ENCODE data around the gene JAM3.

The JAM3 gene

DNA sequence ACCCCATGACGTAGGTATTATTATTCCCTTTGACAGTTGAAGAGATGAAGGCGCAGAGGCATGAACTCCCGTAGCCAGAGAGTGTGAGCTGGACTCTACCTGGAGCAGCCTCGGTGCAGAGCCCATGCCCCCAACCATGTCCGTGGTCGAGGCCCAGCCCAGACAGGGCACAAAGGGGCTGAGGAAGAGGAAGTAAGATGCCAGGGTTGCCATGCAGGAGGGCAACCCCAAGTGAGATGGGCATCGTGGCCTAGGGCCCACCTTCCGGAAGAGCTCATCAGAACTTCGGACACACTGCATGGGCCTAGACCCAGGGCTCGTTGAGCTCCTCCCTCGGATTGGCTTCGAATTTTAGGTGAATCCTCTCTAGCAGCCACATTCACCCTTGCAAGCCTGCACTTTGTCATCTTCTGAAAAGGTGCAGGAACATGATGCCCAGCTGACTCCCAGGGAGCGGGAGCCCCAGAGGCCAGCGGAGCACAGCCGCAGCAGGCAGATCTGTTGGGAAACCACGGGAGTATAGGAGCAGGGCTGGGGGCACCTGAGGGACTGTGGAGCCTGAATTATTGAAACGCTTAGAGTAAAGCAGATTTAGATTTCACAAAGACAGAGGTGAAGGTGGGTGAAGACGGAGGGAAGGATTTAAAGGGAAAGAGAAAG lies 29.0 kb upstream of the JAM3 start:
- no peak for DNase-seq

- DNase-seq, result no peak
Measured at GRCh38 chr11:134040386-134041302, 28.2 kb upstream of the JAM3 start.

DNA sequence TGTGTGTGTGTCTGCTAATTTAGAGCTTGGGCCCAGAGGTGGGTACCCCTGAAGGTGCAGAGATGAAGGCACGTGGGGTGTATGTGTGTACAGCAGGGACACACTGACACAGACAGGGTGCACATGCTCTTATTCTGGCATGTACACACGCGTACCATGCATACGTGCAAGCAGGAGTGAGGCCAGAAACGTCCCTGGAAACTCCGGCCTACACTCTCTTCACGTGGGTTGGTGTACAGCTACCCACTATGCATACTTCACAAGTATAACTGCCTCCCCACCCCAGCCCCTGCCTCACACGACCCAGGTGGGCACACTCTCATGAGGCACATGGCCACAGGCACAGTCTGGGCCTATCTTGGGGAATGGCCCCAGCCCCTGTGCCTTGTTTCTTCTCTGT lies 27.5 kb upstream of the JAM3 start:
- DNase-seq, result no peak

DNA sequence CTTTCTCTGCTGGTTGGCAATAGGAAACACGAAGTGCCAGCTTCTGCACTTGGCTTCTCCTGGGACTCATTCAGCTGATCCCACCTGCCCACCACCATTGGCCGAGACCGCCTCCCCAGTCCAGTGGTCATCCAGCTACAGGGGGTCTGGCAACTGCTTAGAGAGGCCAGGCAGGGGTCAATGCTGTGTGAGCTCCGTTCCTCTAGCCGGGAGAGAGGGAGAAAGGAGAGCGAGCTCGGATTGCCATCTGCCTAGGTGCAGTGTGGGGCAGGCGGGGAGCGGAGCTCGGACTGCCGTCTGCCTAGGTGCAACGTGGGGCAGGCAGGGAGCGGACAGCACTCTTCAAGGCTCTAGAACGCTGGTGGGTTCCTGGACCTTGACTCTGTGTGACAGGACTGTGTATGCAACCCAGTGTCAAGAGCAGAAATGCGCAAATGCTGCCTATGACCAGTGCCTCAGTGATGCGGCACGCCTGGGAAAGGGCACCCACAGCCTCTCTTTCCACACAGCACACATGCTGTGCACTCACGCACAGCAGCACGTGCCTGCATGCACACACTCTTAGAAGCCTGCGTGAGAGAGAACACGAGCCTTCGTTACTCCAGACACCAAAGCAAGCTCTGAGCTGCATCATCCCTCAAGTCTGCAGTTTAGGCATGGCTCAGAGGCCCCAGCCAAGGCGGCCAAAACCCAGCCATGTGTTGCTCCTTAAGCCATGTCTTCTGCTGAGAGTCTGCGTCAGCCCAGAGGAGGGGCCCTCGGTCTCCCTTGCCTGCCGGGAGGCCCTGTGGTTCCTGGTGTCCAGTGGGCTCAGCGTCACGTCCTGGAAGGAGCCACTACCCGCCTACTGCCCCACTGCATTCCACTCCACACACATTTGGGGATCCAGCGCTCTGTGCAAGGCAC lies 26.8 kb upstream of the JAM3 start:
- no peak for DNase-seq

DNA sequence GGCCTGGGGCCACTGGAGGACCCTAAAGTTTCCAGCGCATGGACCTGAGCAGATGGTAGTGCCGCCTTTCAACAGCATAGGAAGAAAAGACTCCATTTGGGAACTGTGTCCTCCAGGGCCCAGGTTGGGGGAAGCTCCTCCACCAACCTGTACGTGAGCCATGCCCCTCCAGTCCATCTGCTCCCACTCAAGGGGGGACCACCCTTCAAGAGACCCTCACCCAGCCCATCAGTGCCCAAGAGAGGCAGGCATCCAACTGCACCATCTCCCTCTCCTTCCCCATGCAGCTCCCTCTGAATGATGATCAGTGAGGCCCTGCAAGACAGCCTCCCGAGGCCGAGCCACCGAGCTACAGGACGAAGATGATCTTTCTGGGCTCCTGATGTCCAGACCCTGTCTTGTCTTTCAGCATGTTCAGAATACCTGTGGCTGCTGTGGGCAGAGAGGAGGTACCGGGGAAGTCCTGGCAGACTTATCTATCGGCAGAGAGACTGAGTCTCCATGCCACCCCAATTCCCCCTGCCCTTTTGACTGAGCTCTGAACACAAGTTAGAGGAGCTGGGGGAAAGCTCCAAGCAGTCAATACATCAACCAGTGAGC lies 25.0 kb upstream of the JAM3 start:
- DNase-seq, result no peak

DNA sequence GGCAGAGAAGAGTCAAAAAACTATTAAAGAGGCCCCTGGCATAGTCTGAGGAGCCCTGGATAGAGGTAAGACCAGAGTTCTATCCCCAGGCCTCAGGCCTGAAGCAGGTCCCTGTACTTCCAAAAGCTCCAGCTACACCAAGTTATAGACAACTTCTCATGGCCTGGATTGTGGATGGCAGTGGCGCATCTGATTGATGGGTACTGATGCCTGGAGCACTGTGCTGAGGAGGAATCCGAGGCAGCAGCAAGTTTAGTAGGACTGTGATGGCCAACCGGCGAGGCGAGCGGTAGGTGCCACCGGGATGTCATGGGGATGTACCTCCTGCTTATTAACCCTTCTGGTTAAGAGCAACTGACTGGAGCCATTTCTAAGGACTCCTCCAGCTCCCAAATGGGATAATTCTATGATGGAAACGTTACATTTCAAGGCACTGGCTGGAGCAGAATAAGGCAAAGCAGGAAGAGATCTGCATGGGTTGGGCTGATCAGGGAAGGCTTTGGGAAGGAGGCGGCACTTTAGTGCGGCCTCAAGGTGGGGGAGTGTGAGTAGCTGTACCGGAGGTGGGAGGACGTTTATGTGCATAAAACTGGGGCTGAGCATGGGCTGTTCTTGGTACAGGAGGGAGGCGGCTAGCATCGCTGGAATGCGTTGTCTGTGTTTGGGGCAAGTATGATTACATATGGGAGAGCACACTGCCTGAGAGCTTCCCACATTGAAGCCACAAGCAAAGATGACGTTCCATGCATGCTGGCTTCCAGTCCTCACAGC lies 24.2 kb upstream of the JAM3 start:
- DNase-seq, result no peak

- DNase-seq, result peak; percentile 45
Measured at GRCh38 chr11:134045799-134046635, 22.9 kb upstream of the JAM3 start.

DNA sequence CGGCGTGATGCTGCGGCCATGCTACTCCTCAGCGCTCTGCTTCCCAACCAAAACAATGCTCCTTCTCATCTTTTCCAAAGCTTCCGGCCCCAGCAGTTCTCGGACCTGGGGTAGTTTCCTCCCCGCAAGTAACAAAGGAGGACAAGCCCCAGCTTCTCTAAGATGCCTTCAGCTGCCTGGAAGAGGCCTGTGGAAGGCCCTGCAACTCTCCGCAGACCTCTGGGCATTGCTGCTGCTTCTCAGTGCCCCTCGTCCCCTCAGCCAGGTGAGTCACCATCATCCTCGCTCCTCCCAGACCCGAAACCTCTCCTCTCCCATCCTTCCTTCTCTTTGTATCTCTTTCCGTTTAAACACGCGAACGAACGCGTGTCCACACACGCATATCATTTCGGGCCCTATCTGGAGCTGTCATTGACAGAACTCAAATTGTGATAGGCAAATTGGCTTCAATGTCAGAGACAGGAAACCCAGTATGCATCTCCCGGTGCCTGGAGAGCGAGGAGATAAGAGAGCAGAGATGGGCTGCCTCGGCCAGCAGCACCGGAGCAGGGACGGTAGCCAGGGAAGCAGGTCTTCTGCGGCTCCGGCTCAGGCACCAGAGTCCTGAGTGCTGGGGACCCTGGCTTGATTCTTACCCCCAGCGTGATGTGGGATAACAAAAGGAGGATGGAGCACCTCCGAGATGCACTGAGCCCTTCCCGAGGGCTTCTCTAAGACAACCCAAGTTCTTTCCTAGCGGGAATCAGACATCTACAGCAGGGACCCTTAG lies 22.0 kb upstream of the JAM3 start:
- DNase-seq, result no peak

DNA sequence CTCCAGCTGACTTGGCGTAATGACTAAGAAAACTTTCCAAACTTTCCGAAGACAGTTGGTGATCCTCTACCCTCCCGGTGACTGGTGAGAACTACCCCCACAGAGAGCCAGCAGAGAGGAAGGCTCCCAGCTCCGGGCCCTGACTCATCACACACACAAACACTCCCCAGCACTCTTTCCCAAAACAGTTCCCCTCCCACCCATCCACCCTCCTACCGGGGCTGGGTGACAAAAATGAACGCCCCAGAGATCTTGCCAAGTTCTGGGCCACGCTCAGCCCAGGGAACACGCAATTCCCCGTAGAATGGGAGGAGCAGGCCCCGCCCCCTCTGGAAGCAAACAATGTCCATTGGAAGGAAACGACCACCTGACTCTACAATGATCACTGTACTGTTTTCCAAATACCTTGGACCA lies 21.3 kb upstream of the JAM3 start:
- no peak for DNase-seq

DNA sequence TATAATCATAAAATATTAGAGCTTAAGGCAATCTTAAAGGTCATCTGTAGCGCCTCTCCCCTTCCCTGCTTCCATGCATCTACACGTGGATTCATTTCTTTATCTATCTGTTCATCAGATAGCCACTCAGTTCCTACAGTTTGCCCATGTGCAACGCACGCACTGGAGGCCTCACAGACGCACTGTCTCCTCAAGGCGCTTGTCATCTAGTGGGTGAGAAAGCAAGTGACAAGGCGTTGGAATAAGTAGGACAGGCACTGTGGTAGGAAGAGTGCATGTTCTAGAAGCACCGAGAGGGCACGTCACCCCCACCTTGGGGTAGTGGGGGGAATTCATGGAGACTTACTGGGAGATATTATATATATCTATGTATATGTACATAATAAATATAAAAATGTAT lies 20.8 kb upstream of the JAM3 start:
- DNase-seq, result no peak

DNA sequence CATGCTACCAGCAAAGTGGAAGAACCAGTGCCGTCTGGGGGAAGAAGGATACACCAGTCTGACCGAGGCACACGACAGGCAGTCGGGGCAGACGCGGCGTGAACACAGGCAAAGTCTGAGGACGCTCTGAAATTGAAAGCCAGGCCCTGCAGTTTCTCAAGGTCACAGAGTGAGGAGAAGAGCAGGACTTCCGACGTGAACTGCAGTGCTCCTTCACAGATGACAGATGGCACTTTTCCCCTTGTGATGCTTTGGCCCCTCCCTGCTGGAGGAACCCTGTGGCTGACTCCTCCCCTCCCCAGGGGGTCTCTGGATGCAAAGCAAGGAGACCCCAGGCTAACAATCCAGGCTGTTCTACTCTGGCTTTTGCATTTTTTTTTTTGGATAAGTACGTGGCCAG lies 19.6 kb upstream of the JAM3 start:
- no peak for DNase-seq

- no peak for DNase-seq
Measured at GRCh38 chr11:134050541-134051383, 18.1 kb upstream of the JAM3 start.

GRCh38 chr11:134052395-134052987 lies 16.4 kb upstream of the JAM3 start:
- DNase-seq, result no peak

DNA sequence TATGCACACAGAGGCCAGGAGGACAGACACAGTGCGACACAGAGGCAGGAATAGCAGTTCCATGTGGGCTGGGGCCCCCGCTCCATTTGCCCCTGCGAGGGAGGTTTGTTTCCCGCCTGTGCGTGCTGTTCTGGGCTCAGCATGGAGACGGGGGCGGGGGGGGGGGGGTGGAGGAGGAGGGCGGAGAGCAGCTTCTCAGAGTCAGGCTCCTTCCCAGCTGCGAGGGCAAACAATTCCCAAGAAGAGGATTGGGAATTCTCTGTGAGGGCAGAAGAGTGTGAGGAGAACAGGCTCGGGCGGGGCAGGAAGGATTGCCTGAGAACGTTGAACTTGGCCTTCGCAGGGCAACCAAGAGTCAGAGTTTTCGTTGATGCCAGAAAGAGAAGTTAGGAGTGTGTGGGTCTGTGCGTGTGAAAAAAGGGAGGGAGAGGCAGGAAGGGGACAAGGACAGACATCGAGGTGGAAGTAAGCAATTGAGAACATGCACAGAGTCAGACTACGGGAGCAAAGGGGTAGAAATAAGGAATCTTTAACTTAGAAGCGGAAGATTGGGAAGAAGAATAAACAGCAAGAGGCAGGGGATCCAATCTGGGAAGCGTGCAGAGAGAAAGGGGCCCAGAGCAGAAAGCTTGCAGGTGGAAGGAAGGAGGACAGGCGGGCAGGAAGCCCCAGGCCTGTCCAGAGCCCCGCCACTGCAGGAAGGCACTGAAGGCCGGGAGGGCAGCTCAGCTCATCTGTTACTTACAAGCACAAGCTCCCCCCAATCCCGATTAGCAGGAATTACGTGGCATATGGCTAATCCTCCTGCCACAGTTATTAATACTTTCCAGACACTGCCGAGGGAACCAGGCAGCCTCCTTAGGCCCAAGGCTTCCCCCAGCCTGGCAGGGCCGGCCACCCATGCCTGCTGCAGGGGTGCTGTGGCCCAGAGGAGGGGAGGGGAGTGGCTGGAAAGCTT lies 15.6 kb upstream of the JAM3 start:
- DNase-seq, result no peak

- DNase-seq, result no peak
Measured at GRCh38 chr11:134055029-134055428, 13.8 kb upstream of the JAM3 start.

DNA sequence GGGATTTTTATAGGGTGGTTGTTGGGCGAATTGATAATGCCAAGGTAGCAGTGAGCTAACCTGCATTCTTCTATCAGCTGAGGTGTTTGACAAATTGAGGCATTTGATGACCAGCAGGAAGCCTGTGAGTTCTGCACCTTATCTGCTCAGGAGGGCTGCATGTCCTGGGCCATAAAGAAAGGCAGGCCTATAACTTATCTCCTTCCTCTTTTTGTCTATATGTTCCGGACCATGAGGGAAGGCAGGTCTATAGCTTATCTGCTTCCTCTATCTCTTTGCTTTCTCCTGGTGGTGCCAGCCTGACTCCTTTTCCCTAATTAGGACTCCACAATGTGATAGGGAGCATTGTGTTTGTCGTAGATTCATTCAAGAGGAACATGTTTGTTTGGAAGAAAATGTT lies 8.6 kb upstream of the JAM3 start:
- no peak for DNase-seq

DNA sequence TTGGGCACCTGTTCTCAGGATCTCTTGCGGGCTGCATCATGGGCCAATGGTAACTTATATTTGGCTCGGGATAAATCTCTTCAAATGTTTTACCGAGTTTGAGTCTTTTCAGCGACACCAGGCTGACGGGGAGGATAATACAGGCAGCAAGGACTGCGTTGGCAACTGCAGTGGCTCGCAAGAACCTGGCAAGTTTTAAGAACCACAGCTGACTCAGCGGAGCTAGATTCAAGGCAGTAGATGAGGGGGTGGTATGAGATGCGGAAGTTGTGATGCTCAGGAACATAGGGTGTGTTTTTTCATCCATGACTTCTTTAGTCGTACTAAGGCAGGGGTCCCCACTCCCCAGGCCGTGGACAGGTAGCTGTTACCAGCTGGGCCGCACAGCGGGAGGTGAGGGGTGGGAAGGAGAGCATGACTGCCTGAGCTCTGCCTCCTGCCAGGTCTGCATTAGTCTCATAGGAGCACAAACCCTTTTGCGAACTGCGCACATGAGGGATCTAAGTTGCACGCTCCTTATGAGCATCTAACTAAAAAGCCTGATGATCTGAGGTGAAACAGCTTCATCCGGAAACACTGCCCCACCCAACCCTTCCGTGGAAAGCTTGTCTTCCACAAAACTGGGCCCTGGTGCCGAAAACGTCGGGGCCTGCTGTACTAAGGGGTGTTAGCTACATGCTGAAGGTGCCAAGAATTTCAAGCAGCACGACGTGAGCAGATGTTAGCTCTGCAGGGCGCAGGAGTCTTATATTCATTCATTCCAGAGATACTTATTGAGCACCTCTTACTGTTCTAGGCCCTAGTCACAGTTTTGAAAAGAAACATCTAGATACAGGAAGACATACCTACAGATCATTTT lies 6.4 kb upstream of the JAM3 start:
- no peak for DNase-seq
